OCI-LY7 (cell line): ENCODE results near the gene STAG3.
"Not testable (repeated sequence)": the region's sequence is repeated elsewhere in the genome, so short reads cannot be mapped to it uniquely, and the experiment has no call there.

Experiments used
- EZH2phosphoT487 ChIP-seq: fragments of 200-600 bp; sonication (generic); IDR thresholded peaks from 2 replicates; pipeline ENCODE4 v1.6.1; 2018; ENCODE audit warnings: low read depth, borderline replicate concordance, mild to moderate bottlenecking, mixed run types, antibody characterized with exemption, low read length, moderate library complexity, mixed read lengths
- TF ChIP-seq, protein P1 (sequence below): fragments of 200-600 bp; sonication (generic); conservative IDR thresholded peaks from 2 replicates; pipeline ENCODE4 v1.5.1; 2014; ENCODE audit warnings: mild to moderate bottlenecking, antibody characterized with exemption, low read length, moderate library complexity, mixed read lengths

DNA sequence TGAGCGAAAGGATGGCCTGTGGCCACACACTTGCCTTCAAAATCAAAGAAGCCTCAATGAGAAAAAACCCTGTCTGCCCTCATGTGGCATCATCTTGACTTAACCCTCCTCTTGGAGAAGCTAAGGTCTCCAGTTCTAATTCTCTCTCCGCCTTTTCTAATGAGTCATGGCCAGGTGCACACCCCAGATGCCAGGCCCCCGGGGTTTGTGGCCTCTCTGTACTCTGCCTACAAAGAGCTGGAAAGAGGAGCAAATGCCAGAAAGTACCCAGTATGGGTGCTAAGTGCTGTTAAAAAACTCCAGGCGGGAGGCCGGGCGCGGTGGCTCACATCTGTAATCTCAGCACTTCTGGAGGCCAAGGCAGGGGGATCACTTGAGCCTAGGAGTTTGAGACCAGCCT is 62.3 kb downstream of the STAG3 start:
- TF ChIP-seq, protein P1, sequence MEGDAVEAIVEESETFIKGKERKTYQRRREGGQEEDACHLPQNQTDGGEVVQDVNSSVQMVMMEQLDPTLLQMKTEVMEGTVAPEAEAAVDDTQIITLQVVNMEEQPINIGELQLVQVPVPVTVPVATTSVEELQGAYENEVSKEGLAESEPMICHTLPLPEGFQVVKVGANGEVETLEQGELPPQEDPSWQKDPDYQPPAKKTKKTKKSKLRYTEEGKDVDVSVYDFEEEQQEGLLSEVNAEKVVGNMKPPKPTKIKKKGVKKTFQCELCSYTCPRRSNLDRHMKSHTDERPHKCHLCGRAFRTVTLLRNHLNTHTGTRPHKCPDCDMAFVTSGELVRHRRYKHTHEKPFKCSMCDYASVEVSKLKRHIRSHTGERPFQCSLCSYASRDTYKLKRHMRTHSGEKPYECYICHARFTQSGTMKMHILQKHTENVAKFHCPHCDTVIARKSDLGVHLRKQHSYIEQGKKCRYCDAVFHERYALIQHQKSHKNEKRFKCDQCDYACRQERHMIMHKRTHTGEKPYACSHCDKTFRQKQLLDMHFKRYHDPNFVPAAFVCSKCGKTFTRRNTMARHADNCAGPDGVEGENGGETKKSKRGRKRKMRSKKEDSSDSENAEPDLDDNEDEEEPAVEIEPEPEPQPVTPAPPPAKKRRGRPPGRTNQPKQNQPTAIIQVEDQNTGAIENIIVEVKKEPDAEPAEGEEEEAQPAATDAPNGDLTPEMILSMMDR, result not testable (repeated sequence)
- TF ChIP-seq EZH2phosphoT487, result not testable (repeated sequence)
